Nasal cavity respiratory epithelium epithelial cell of viscerocranial mucosa (primary cell): ENCODE measurements around the gene SERPINA9. TPM values are rescaled to one million over a fixed set of nuclear protein-coding genes. Genes with fewer than 3 reads are reported as not detected.

ENCODE experiments used
- total RNA-seq: library from RNA; depleted of rRNA; stranded (reverse); fragments of >200 nt; gene quantifications from 2 replicates; pipeline ENCODE4 v1.2.3, GENCODE V29; 2014

SERPINA9 gene
- total RNA-seq, result not detected in 2 replicates

GRCh38 chr14:94476023-94476422 lies at the start of gene SERPINA9:
SERPINA9 (minus strand) TSS chr14:94476197; CDS start chr14:94469840, 6,357 bp downstream.

DNA sequence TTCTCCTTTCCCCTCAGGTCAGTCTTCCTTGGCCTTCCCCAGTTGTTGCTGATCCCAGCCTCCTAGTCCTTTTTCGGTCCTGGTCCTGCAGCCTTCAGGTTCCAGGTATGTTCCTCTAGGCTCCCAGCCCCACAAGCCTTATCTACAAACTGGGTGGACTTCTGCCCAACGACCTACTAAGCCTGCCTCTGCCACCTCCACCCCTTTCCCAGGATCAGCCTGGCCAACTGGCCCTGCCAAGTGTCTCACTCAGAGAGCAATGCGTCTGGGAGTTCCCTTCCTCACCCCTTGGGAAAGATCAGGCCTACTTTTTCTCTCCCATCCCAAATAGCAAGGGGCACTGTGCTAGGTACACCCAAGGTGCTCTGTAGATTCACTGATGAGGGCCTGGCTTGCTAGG lies 33.4 kb upstream of the SERPINA9 start, which contains the start of gene SERPINA12:
SERPINA12 (minus strand) TSS at position 114 of the 400 bp plus-strand sequence. CDS start 11,072 bp downstream, outside the sequence.

Other genes with a start within 250 kb of the SERPINA9 start
- not detected in 2 replicates for gene SERPINA10, start 182.9 kb downstream of the SERPINA9 start, total RNA-seq
- not detected in 2 replicates for gene SERPINA6, start 152.9 kb downstream of the SERPINA9 start, total RNA-seq
- not detected in 2 replicates for gene SERPINA2, start 109.5 kb downstream of the SERPINA9 start, total RNA-seq
- under 0.01 and 9.6 TPM in 2 replicates for gene SERPINA1, start 87.6 kb downstream of the SERPINA9 start, total RNA-seq
- gene SERPINA11, start 23.4 kb downstream of the SERPINA9 start, total RNA-seq, result not detected in 2 replicates
- not detected in 2 replicates for gene SERPINA12, start 33.3 kb upstream of the SERPINA9 start, total RNA-seq
- gene SERPINA4, start 85.2 kb upstream of the SERPINA9 start, total RNA-seq, result not detected in 2 replicates
- not detected in 2 replicates for gene SERPINA5, start 105.2 kb upstream of the SERPINA9 start, total RNA-seq
- 1.7 and 234 TPM in 2 replicates for gene SERPINA3, start 136.2 kb upstream of the SERPINA9 start, total RNA-seq